GM21515 (cell line): ENCODE results near the gene IL17REL.

Experiments
- ATAC-seq: cut with Tn5 transposase; IDR thresholded peaks from one replicate; pipeline ENCODE4 v1.9.1; 2021; ENCODE audit not compliant: unreplicated experiment

IL17REL gene

DNA sequence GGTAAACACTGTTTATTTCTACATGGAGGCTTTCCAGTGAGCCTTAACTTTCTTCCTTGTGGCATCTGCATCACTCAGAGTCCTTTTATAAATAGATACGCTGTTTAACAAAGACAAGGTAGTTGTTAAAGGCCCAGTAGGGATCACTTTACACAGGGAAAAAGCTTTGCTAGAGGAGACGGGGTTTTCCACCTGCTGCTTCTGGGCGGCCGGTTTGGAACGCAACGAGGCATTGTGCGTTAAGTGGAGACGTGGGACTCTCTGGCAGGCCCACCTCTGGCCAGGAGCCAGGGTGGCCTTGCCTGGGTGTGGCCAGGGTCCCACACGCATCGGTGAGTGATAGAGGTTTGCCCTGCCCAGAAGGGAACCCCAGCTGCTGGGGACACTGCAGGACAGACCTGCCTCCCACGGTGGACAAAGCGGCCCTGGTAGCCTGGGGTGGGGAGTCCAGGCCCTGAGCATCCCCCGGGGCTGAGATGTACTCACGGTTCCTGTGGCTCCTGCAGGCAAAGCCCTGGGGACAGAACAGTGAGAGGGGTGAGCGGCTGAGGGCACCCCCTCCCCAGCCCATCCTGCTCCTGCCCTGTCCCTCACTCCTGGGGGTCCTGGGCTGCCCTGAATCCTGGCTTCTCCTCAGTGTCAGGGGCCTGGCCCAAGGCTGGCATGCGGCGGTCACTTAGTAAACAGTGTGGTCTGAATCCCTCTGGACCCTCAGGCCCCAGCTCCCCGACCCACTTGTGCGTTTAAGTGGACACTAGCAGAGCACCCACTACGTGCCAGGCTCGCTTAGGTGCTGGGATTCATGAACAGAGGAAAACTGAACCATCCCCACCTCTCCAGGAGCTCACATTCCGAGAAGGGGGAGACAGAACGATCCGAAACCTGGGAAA lies 4.2 kb downstream of the IL17REL start:
- ATAC-seq, result no peak

DNA sequence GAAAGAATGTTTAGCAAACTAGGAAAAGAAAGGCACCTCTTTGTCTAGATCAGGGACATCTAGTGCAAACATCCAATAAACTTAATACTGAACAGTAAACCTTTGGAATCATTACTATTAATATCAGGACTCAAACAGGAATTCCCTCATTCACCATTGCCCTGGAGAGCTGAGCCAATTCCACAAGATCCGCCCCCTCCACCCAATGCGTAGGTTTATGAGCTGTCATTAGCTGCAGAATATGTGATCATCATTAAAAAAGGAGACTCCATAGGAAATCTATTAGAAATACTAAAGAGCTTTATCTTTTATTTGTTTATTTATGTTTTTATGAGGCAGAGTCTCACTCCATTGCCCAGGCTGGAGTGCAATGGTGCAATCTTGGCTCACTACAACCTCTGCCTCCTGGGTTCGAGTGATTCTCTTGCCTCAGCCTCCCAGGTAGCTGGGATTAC lies 5.5 kb downstream of the IL17REL start:
- no peak for ATAC-seq

- ATAC-seq, result no peak
Measured at GRCh38 chr22:50004918-50005317, 7.6 kb downstream of the IL17REL start.

- ATAC-seq, result no peak
Measured at GRCh38 chr22:50002791-50003190, 9.8 kb downstream of the IL17REL start.

DNA sequence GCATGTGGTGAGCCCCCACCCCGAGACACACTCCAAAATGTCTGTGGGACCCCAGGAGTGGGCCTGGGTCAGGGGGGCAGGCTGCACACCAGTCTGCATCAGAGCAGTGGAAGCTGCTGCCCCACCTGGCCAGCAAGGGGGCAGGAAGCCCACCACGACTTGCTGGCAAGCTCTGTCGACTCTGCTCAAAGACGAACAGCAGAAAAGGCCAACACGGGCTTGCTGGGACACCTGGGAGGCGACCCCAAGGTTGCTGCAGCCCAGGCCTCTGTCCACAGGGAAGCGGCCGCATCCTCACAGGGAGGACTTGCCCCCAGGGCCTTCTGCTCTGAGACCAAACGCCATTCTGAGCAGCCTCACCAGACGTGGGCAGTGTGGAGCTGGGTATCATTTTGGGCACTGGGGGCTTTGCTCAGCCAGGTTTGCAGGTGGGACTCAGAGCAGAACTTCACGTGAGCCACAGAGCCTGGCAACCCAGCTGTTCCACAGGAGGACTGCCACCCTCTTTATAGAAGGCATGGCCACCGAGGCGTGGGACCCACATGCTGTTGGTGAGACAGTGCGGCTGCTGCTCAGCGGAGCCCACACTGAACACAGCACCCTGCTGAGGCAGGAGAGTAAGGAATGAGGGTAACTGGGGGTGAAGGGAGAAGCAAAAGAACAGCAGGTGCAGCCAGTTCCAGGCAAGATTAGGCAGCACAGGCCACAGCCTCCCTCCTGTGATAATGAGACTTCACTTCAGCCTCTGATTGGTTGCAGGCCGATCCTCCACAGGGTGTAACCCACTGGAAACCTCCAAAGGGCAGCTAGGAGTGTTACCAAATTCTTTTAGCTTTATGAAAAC lies 11.0 kb downstream of the IL17REL start:
- no peak for ATAC-seq

DNA sequence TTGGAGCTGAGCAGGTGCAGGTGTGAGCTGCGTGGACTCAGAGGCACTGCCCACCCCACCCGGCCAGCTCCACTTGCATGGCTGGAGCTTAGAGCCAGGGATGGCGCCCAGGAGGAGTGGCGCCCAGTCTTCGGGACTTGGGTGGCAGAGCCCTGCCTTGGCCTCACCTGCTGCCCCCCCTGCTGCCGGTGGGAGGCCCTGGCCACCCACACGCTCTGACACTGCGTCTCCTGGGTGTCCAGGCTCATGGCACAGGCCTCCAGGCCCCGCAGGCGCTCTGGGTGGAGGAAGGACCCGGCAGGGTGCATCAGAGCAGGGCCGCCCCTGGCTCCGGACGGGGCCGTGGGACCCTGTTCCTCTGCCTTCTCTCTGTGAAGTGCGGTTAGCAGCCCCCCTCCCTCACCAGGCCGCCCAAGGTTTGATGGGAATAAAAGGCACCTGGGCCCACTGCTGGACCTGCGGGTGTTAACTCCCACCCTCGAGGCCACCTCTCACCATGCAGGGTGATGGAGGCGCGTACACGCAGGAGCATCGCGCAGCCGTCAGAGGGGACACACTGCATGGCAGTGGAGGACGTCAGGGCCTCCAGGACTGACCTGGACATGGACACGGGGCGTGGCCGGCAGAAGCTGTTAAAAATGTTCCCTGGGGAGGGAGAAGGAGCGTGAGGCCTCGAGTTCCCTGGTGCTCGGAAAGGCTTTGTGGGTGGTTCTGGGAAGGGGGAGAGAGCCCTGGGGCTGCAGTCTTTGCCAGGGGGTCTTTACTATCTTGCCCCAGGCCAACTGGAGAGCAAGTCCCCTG lies 11.8 kb downstream of the IL17REL start:
- no peak for ATAC-seq

GRCh38 chr22:49999946-50000586 lies 12.5 kb downstream of the IL17REL start:
- ATAC-seq, result no peak

DNA sequence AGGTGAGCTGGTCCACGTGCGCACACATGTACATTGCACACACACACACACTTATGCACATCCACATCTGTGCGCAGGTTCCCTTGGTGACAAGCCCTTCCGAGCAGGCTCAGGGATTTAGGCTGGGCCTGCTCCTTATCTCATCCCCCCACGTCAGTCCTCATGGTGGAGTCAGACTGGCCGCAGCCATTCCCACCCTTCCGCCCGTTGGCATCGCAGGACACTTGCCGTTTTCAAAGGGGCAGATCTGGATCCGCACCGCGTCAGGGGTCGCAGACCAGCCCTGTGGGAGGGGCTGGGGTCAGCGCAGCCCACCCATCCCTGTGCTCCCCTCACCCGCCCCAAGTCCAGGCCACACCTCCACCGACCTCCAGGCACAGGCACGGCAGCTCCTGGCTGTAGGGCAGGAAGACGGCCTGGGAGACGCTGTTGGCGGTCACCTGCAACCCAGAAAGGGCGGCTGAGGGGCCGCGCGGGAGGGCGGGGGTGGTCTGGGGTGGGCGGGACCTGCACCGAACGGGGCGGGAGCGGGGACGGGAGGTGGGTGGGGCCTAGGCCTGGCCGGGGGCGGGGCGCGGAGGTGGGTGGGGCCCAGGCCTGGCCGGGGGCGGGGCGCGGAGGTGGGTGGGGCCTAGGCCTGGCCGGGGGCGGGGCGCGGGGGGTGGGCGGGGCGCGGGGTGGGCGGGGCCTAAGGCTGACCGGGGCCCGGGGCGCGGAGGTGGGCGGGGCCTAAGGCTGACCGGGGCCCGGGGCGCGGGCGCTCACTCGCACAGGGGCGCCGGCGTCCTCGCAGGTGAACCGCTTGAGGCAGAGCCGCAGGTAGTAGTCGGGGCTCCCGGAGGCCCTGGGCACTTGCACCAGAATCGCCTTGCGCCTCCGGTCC lies 13.3 kb downstream of the IL17REL start:
- ATAC-seq, result no peak

- ATAC-seq, result no peak
Measured at GRCh38 chr22:49998718-49999062, 13.9 kb downstream of the IL17REL start.

DNA sequence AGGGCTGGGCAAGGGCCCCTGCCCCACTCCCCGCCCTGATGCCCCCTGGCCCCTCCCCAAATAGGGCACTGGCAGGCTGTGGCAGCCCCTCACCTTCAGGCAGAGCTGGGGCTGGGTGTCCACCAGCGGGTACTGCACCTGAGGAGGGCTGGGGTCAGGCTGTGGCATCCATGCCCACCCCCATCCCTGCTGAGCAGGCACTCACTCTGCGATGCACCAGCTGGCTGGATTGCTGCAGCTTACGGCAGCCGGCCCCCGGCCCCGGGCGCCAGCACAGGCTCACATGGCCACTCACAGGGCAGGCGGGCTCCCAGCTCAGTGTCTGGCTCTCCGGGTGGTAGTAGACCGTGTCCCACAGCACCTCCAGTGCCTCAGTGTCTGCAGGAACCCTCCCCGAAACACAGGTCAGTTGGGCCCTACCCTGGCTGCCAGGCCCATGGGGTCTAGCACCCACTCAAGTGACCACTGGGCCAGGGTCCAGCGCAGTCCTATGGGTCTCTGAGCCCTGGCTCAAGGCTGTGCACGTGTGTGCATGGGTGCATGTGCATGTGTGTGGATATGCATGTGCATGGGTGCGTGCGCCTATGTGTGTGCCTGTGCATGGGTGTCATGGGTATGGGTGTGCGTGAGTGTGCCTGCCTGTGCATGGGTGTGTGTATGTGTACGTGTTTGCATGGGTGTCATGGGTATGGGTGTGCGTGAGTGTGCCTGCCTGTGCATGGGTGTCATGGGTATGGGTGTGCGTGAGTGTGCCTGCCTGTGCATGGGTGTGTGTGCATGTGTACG lies 14.4 kb downstream of the IL17REL start:
- no peak for ATAC-seq

DNA sequence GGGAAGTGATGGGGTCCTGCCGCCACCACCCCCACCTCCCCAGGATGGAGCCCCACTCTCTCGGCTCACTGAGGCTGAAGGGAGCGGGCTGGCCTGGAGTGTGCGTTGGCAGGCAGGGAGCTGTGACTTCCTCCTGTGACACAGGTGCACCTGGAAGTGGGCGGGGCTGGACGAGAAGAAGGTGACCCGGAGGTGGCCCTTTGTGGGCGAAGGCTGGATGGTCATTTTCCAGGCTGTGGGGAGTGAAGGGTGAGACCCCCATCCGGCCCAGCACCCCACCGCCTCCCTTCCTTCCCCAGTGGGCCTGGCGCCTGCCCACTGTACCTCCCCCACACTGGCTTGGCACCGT lies 15.3 kb downstream of the IL17REL start:
- ATAC-seq, result no peak

GRCh38 chr22:49996518-49997250 lies 15.9 kb downstream of the IL17REL start:
- no peak for ATAC-seq

DNA sequence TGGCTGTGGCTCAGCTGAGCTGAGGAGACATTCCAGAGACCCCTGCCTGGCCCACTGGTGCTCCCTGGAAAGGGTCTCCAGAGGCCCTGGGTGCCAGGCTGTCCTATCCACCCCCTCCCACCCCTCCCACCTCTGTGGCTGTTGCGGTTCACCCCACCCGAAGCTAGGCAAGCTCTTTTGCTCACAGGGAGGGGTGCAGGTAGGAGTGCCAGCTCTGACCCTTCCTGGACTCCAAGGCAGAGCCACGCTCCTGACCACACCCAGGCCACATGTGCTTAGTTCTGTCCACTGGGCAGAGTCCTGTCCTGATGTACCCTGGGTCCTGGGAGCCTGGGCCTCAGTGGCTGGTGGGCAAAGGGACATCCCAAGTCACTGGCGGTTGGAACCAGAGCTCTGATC lies 16.4 kb downstream of the IL17REL start:
- ATAC-seq, result no peak

DNA sequence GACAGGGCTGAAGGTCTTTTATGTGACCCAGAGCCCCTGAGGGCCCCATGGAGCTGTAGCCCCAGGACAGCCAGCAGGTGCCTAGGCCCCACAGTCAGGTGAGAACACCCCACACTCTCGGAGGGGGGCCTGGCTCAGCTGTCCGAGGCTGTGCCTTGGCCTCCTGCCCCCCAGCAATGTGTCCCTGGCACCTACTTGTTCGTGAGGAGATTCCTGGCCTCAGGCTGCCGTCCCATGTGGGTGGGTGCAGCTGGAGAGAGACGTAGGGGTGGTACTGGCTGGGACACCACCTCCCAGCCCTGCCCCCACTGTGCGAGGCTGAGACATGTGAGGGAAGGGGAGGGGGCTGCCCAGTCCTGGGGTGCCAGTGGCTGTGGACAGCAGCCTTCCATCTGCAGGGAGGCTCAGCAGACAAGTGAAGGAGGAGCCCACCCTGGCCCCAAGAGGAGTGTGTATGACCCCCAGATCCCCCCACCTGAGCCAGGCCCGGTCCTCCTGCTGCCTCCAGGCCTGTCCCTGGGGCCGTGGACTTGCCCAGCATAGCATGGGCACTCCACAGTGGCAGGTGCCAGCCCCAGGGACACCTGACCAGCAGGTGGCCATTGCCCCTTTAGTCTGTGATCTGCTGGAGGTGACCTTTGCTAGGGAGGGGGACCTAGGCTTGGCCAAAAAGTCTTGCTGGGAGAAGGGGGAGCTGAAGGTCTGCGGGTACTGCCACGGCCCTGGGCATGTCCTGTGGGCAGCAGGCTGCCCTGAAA lies 17.0 kb downstream of the IL17REL start:
- ATAC-seq, result no peak

- ATAC-seq, result no peak
Measured at GRCh38 chr22:49995041-49995360, 17.6 kb downstream of the IL17REL start.

GRCh38 chr22:49994361-49995040 lies 18.1 kb downstream of the IL17REL start:
- ATAC-seq, result no peak

DNA sequence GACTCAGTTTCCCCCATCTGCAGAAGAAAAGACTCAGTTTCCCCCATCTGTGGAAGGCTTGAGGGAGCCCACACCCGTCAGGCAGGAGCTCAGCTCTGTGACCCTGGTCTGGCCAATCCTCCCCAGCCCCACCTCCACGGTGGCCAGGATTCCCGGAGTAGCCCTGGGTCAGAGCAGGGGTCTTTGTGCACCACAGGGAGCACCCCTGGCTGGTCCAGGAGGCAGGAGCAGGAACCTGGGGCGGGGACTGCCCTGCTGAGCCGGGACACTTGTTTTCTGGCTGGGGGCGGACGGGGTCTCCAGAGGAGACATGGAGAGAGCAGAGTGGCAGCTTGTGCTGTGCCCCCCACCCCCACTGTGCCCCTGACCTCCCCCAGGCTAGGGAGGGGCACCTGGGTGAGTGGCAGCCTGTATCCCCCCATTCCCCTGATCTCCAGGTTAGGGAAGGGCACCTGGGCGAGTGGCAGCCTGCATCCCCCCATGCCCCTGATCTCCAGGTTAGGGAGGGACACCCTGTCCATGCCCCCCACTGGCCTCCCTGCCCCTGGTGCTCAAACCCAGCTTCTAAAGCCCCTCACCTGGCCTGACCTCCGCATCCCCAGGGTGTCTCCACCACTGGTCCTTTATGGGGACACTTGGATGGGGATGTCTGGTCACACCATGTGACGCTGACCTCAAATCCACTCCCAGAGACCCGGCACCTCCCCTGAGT lies 18.8 kb downstream of the IL17REL start:
- no peak for ATAC-seq
